Vagina (tissue), 2 donors: ENCODE results near the gene PTPRM. TPM values are rescaled to one million over a fixed set of nuclear protein-coding genes. Genes with fewer than 3 reads are reported as not detected.

Experiments
- DNase-seq, 2 donors: peaks; one replicate each; pipeline ENCODE4 v3.0.0-alpha.2; 2017; ENCODE audit errors: extremely low spot score in 2 of 2
- H3K27ac ChIP-seq: fragments of 200-600 bp; sonication (generic); one replicate; pipeline ENCODE4 v1.5.1; 2019
- H3K27me3 ChIP-seq: fragments of 200-600 bp; sonication (generic); one replicate; pipeline ENCODE4 v1.5.1; 2019
- H3K36me3 ChIP-seq, 2 donors: fragments of 200-600 bp; sonication (generic); one replicate each; pipeline ENCODE4 v1.5.1; 2017 to 2019
- H3K4me1 ChIP-seq: fragments of 200-600 bp; sonication (generic); one replicate; pipeline ENCODE4 v1.5.1; 2019
- H3K4me3 ChIP-seq, 2 donors: fragments of 200-600 bp; sonication (generic); 1 replicate in 1 of 2; 2 replicates in 1 of 2; pipeline ENCODE4 v1.5.1; 2016 to 2019
- H3K9me3 ChIP-seq: fragments of 200-600 bp; sonication (generic); one replicate; pipeline ENCODE4 v1.5.1; 2019
- POLR2A ChIP-seq, 2 donors: fragments of 450-650 bp; IDR thresholded peaks; one replicate each; pipeline ENCODE4 v1.6.1; 2017; ENCODE audit warnings: antibody characterized with exemption in 2 of 2, mild to moderate bottlenecking in 2 of 2, moderate library complexity in 2 of 2
- POLR2AphosphoS5 ChIP-seq, 2 donors: sonication (generic); formaldehyde crosslinking; IDR thresholded peaks; one replicate each; pipeline ENCODE4 v1.9.0; 2017; ENCODE audit warnings: antibody characterized with exemption in 2 of 2, mild to moderate bottlenecking in 2 of 2, low read depth in 1 of 2; ENCODE audit not compliant: insufficient read depth in 1 of 2
- intact Hi-C: fragments of 100-400 bp; cut with DNase I; formaldehyde crosslinking; loops from one replicate; pipeline ENCODE4 v1.15.1; 2023
- total RNA-seq: library from RNA; depleted of rRNA; stranded (reverse); fragments of >200 nt; gene quantifications from one replicate; pipeline ENCODE4 v1.2.3, GENCODE V29; 2016
- TF ChIP-seq, protein P1 (sequence below), 3 experiments: fragments of 450-650 bp in 2 of 3; fragments of 200-600 bp in 1 of 3; sonication (generic) in 1 of 3; IDR thresholded peaks; one replicate each; pipeline ENCODE4 v1.5.1; 2017 to 2019; ENCODE audit warnings: antibody characterized with exemption in 3 of 3, mild to moderate bottlenecking in 2 of 3, moderate library complexity in 2 of 3

The PTPRM gene
- total RNA-seq, 1 donor from 2014 or later = 60.2 TPM

DNA sequence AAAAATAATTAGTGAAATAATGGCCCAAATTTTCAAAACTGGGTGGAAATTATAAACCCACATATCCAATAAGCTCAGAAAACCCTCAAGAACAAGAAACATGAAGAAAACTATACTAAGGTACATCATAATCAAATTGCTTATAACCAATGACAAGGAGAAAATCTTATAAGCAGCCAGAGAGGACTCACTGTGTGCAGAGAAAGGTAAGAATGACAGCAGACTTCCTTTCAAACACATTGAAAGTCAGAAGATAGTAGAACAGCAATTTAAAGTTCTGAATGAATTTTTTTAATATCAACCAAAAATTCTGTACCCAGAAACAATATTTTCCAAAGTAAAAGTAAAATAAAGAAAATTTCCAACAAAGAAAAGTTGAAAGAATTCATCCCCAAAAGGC lies 844.4 kb downstream of the PTPRM start:
- H3K36me3 ChIP-seq = peaks cover 0 to 5% of the 10 kb centered on the region in 2 donors
- intact Hi-C loops = no loop called here
- no peaks in the 10 kb centered on the region for H3K4me1 ChIP-seq
- no peaks in the 10 kb centered on the region for H3K9me3 ChIP-seq
- no peak for DNase-seq
- TF ChIP-seq POLR2A (IDR thresholded peaks at IDR 0.05) (no peak), POLR2AphosphoS5 (IDR thresholded peaks at IDR 0.05; ENCODE audit: insufficient read depth in 1 of 2, low read depth in 1 of 2) (no peak)
- TF ChIP-seq, protein P1, sequence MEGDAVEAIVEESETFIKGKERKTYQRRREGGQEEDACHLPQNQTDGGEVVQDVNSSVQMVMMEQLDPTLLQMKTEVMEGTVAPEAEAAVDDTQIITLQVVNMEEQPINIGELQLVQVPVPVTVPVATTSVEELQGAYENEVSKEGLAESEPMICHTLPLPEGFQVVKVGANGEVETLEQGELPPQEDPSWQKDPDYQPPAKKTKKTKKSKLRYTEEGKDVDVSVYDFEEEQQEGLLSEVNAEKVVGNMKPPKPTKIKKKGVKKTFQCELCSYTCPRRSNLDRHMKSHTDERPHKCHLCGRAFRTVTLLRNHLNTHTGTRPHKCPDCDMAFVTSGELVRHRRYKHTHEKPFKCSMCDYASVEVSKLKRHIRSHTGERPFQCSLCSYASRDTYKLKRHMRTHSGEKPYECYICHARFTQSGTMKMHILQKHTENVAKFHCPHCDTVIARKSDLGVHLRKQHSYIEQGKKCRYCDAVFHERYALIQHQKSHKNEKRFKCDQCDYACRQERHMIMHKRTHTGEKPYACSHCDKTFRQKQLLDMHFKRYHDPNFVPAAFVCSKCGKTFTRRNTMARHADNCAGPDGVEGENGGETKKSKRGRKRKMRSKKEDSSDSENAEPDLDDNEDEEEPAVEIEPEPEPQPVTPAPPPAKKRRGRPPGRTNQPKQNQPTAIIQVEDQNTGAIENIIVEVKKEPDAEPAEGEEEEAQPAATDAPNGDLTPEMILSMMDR (IDR thresholded peaks at IDR 0.05) = no peak
- no peak overlapping the region for H3K4me3 ChIP-seq
- H3K27me3 ChIP-seq = no peaks in the 10 kb centered on the region
- no peak overlapping the region for H3K27ac ChIP-seq

DNA sequence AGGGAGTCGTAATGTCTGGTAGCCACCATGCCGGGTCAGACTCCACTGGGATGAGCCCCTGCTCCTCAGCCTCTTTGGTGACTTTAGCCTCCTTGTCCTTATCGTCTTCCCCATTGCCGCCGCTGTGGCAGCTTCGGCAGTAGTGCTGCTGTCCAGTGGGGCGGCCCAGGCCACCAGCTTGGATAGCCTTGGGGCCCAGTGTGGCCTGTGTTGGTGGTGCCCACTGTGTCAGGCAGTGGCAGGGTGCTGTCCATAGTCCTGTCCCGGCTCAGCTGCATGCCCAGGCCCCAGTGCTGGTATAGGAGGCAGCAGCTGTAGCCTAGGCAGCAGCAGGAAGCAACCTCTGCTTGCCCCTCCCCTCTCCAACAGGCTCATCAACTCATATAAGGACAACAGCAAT lies 845.0 kb downstream of the PTPRM start:
- no peaks in the 10 kb centered on the region for H3K36me3 ChIP-seq
- intact Hi-C loops = no loop called here
- DNase-seq = no peak
- no peaks in the 10 kb centered on the region for H3K4me1 ChIP-seq
- no peaks in the 10 kb centered on the region for H3K27me3 ChIP-seq
- H3K4me3 ChIP-seq = no peak overlapping the region
- H3K9me3 ChIP-seq = no peaks in the 10 kb centered on the region
- TF ChIP-seq POLR2AphosphoS5 (IDR thresholded peaks at IDR 0.05; ENCODE audit: insufficient read depth in 1 of 2, low read depth in 1 of 2) (no peak), POLR2A (IDR thresholded peaks at IDR 0.05) (no peak)
- TF ChIP-seq, protein P1 (IDR thresholded peaks at IDR 0.05) = no peak
- no peak overlapping the region for H3K27ac ChIP-seq

DNA sequence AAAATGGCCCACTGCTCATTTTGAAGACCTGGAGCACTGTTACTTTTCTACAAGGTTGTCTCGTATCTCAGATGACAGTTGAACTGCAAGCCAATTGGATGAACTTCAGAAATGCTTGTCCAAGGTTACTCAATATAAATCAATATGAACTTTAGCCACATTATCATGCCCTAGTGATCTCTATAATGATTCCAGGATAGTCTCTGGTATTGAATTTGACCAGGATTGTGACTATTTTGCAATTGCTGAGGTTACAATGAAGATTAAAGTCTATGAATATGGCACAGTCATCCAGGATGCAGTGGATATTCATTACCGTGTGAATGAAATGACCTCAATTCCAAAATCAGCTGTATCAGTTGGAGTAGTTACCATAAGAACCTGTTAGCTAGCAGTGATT lies 846.1 kb downstream of the PTPRM start:
- Histone ChIP-seq H3K4me3 (no peak overlapping the region), H3K9me3 (no peaks in the 10 kb centered on the region), H3K4me1 (no peaks in the 10 kb centered on the region), H3K27ac (no peak overlapping the region), H3K27me3 (no peaks in the 10 kb centered on the region), H3K36me3 (no peaks in the 10 kb centered on the region)
- intact Hi-C loops = no loop called here
- TF ChIP-seq, protein P1 (IDR thresholded peaks at IDR 0.05) = no peak
- no peak for TF ChIP-seq POLR2A (IDR thresholded peaks at IDR 0.05)
- no peak for TF ChIP-seq POLR2AphosphoS5 (IDR thresholded peaks at IDR 0.05; ENCODE audit: insufficient read depth in 1 of 2, low read depth in 1 of 2)
- DNase-seq = no peak

DNA sequence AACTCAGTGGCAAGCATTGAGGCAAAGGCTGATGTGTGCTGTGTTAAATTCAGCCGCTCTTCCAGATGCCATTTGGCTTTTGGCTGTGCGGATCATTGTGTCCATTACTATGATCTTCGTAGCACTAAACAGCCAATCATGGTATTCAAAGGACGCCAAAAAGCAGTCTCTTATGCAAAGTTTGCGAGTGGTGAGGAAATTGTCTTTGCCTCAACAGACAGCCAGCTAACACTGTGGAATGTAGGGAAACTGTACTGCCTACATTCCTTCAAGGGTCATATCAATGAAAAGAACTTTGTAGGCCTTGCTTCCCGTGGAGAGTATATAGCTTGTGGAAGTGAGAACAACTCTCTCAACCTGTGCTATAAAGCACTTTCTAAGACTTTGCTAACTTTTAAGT lies 846.6 kb downstream of the PTPRM start:
- H3K36me3 ChIP-seq = no peaks in the 10 kb centered on the region
- TF ChIP-seq, protein P1 (IDR thresholded peaks at IDR 0.05) = no peak
- TF ChIP-seq POLR2A (IDR thresholded peaks at IDR 0.05) (no peak), POLR2AphosphoS5 (IDR thresholded peaks at IDR 0.05; ENCODE audit: insufficient read depth in 1 of 2, low read depth in 1 of 2) (no peak)
- H3K27ac ChIP-seq = no peak overlapping the region
- H3K4me3 ChIP-seq = no peak overlapping the region
- H3K4me1 ChIP-seq = no peaks in the 10 kb centered on the region
- H3K9me3 ChIP-seq = no peaks in the 10 kb centered on the region
- no peaks in the 10 kb centered on the region for H3K27me3 ChIP-seq
- no peak for DNase-seq
- intact Hi-C loops = no loop called here

DNA sequence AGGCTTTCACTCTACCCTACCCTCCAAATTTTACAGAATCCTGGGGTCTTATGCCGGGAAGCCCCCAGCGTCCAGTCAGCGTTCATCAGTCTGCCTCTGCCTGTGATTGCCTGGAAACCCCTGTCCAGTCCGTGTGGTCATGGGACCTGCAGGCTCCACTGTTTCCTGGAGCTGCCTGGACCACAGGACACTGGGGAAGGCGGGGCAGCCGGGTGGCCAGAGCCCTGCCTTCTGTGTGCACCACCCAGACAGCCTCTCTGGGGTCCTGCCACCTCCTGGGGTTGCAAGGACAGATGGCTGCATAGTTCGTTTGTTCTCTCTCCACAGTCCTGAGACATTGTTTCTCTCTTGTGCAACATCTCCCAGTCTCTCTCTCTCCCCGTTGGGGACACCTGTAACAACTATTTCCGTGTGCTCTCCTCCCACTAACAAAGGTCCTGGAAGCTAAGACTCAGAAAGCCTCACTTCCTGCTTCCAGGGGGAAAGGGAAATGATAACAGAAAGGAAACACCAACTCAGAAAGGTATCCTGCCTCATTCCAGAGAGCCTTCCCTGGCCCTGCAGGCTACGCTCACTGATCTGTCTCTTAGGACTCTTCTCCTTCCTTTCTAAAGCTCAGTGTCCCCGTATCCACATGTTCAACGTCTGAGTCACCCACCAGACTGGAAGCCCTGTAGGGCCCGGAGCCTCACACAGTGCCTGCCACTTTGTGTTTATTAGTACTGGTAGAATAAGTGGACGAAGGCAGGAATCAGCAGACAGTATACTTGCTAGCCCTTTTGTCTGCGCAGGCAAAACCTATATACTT lies 849.3 kb downstream of the PTPRM start:
- intact Hi-C loops = no loop called here
- H3K27ac ChIP-seq = no peak overlapping the region
- no peaks in the 10 kb centered on the region for H3K9me3 ChIP-seq
- DNase-seq = no peak
- no peaks in the 10 kb centered on the region for H3K4me1 ChIP-seq
- no peaks in the 10 kb centered on the region for H3K27me3 ChIP-seq
- no peaks in the 10 kb centered on the region for H3K36me3 ChIP-seq
- H3K4me3 ChIP-seq = no peak overlapping the region
- TF ChIP-seq, protein P1 (IDR thresholded peaks at IDR 0.05) = no peak
- TF ChIP-seq POLR2AphosphoS5 (IDR thresholded peaks at IDR 0.05; ENCODE audit: insufficient read depth in 1 of 2, low read depth in 1 of 2) (no peak), POLR2A (IDR thresholded peaks at IDR 0.05) (no peak)
